ENCODE measurements around the gene FBLN7.
A peak's percentile ranks its signal among the peaks of the same experiment; 100 is the strongest.

Gene FBLN7

GRCh38 chr2:112194028-112194427 is 55.8 kb downstream of the FBLN7 start:
- no peak for TF ChIP-seq REST (IDR thresholded peaks at IDR 0.05; ENCODE audit: low read depth)

- TF ChIP-seq FOXM1 (IDR thresholded peaks at IDR 0.05; ENCODE audit: borderline replicate concordance, low read depth) (no peak), CEBPB (IDR thresholded peaks at IDR 0.05) (no peak), TAF1 (IDR thresholded peaks at IDR 0.05; ENCODE audit: low read depth) (no peak), TCF12 (IDR thresholded peaks at IDR 0.05; ENCODE audit: low read depth) (no peak), EGR1 (IDR thresholded peaks at IDR 0.05) (no peak), CREB1 (IDR thresholded peaks at IDR 0.05; ENCODE audit: low read depth) (no peak)
- TF ChIP-seq, protein P1, sequence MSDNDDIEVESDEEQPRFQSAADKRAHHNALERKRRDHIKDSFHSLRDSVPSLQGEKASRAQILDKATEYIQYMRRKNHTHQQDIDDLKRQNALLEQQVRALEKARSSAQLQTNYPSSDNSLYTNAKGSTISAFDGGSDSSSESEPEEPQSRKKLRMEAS (IDR thresholded peaks at IDR 0.05) = no peak
Measured at GRCh38 chr2:112194482-112194881, 56.3 kb downstream of the FBLN7 start.

DNA sequence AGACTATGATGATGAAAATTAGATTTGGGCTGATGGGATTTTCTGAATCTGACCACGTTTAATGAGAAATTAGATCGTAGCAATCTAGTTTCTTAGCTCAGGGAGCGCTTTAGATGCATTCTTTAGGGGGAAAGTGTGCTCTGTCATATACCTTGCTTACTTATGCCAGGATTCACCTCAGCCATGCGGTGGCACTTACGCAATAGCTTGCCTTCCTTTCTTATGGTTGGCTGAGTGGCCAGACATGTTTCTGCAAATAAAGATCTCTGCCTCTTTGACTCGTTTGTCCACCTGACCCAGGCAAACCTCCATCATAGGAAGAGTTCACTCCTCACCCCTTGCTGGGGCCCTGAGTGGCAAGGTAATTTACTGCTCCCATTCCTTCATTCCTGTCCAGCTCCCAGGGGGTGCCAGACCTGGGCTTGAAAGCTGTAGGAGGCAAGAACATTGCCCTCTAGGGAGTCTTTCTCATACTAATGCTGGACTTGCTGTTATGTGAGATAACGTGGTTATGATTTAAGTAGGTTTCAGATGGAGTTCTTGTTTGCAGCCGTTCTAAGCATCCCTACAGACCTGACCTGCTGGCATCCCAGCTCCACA is 57.1 kb downstream of the FBLN7 start:
- TF ChIP-seq, protein P1 (IDR thresholded peaks at IDR 0.05) = no peak
- no peak for TF ChIP-seq RAD21 (IDR thresholded peaks at IDR 0.05; ENCODE audit: low read depth)
- TF ChIP-seq CEBPB (IDR thresholded peaks at IDR 0.05) = peak; percentile 91

DNA sequence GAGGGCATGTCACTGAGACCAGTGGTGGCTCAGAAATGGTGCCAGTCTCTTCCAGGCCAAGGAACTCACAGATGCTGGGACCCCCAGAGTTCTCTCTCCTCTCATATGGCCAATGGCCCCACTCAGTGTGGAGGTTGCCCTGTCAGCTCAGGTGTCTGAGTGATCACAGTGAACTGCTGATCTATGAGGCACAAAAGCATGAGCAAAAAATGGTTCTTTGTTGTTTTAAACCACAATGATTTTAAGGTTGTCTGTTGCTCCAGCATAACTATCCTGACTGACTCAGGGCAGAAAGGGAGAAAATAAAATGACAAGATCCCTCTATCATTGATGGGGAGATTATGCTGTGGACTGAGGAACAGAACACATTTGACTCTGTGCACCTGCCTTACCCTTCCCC is 57.8 kb downstream of the FBLN7 start:
- TF ChIP-seq TCF12 (IDR thresholded peaks at IDR 0.05; ENCODE audit: low read depth) = no peak
- no peak for TF ChIP-seq TEAD4 (IDR thresholded peaks at IDR 0.05)
- no peak for TF ChIP-seq YY1 (IDR thresholded peaks at IDR 0.05; ENCODE audit: low read depth)
- TF ChIP-seq ZBTB7A (IDR thresholded peaks at IDR 0.05; ENCODE audit: low read depth) = no peak
- no peak for TF ChIP-seq REST (IDR thresholded peaks at IDR 0.05; ENCODE audit: low read depth)
- no peak for TF ChIP-seq RAD21 (IDR thresholded peaks at IDR 0.05; ENCODE audit: low read depth)
- TF ChIP-seq NFIC (IDR thresholded peaks at IDR 0.05) = no peak

DNA sequence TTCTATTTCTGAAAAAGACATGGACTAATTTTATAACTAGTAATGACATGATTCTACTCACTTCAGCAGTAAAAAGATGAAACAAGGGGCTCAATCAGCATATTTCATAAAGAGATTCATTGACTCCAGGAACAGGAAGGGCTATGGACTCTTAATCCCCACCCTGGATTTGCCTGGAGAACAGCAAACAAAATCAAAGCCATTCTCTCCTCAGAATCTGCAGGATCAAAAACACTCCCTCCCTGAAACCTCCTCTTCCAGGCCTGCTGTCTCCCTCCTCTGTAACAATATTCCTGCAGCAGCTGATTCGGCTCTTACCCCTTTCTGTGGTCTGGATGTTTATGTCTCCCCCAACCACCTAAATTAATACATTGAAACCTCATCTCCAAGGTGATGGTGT is 59.7 kb downstream of the FBLN7 start:
- no peak for TF ChIP-seq EP300 (IDR thresholded peaks at IDR 0.05; ENCODE audit: borderline replicate concordance)

DNA sequence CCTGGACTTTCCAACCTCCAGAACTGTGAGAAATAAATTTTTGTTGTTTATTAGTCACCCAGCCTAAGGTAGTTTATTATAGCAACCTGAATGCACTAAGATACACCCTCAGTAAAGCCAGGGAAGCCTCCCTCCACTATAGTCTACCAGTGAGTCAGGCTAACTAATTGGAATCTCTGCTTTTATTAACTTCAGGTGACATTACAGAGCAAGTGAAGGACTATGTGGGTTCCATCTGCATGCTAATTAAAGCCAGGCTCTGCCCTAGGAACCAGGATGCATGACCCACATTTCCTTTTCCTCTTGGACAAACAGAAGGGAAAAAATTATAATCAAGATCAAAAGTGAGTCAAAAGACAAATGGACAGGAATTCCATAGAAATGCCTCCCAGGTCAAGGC is 60.6 kb downstream of the FBLN7 start:
- TF ChIP-seq TAF1 (IDR thresholded peaks at IDR 0.05; ENCODE audit: low read depth) (no peak), TCF12 (IDR thresholded peaks at IDR 0.05; ENCODE audit: low read depth) (no peak), EP300 (IDR thresholded peaks at IDR 0.05; ENCODE audit: borderline replicate concordance) (no peak), NFIC (IDR thresholded peaks at IDR 0.05) (no peak), CREB1 (IDR thresholded peaks at IDR 0.05; ENCODE audit: low read depth) (no peak), ZBTB7A (IDR thresholded peaks at IDR 0.05; ENCODE audit: low read depth) (no peak), TEAD4 (IDR thresholded peaks at IDR 0.05) (no peak), REST (IDR thresholded peaks at IDR 0.05; ENCODE audit: low read depth) (no peak), YY1 (IDR thresholded peaks at IDR 0.05; ENCODE audit: low read depth) (no peak), EGR1 (IDR thresholded peaks at IDR 0.05) (no peak), CEBPB (IDR thresholded peaks at IDR 0.05) (no peak), FOXM1 (IDR thresholded peaks at IDR 0.05; ENCODE audit: borderline replicate concordance, low read depth) (no peak)
- TF ChIP-seq, protein P1 (IDR thresholded peaks at IDR 0.05) = no peak

All from Ishikawa (cell line).